ENCODE results near the gene EPGN. TPM values are rescaled to one million over a fixed set of nuclear protein-coding genes. Genes with fewer than 3 reads are reported as not detected.

Gene EPGN
- polyA plus RNA-seq, 2 of the 4 experiments (the other 2 are of a cell fraction) = not detected

GRCh38 chr4:74294681-74295080, 13.6 kb upstream of the EPGN start (continued):
- TF ChIP-seq HOXB13 (CRISPR knock-in tag; IDR thresholded peaks at IDR 0.05; ENCODE audit: low read depth) (no peak), MAX (IDR thresholded peaks at IDR 0.05) (no peak), BHLHE40 (IDR thresholded peaks at IDR 0.05; ENCODE audit: low read depth, low read length) (no peak), RFX5 (IDR thresholded peaks at IDR 0.05) (no peak), ZSCAN20 (CRISPR knock-in tag; IDR thresholded peaks at IDR 0.05) (no peak), ZC3H11A (IDR thresholded peaks at IDR 0.05) (no peak), EHMT2 (IDR thresholded peaks at IDR 0.05; ENCODE audit: low read depth) (no peak), MYC (IDR thresholded peaks at IDR 0.05; ENCODE audit: borderline replicate concordance, low read length) (no peak), TP53 (CRISPR knock-in tag; IDR thresholded peaks at IDR 0.05) (no peak), KDM1A (IDR thresholded peaks at IDR 0.05; ENCODE audit: low read depth) (no peak), KDM5A (IDR thresholded peaks at IDR 0.05) (no peak)

- ChIA-PET CTCF (no interaction called here), POLR2A (no interaction called here)
- DNase-seq (ENCODE audit: low read depth in 1 of 2, low spot score in 1 of 2) = no peak
- no peak for FAIRE-seq
- H3K9me3 ChIP-seq = no peaks in the 10 kb centered on the region
- H3K4me3 ChIP-seq = no peak overlapping the region
- H3K27ac ChIP-seq = no peak overlapping the region
- no peaks in the 10 kb centered on the region for H3K4me1 ChIP-seq
- 91% methylated on average over 1 of the region's 1 CpG for WGBS (ENCODE audit: missing lambda C conversion rate)
- no peak for ATAC-seq
- TF ChIP-seq POLR2A (IDR thresholded peaks at IDR 0.05; ENCODE audit: low read length) (no peak), GATA3 (IDR thresholded peaks at IDR 0.05; ENCODE audit: borderline replicate concordance) (no peak), TFCP2L1 (CRISPR knock-in tag; IDR thresholded peaks at IDR 0.05) (no peak), RFX5 (IDR thresholded peaks at IDR 0.05) (no peak), RCOR1 (IDR thresholded peaks at IDR 0.05; ENCODE audit: low read depth, low read length) (no peak), CHD4 (IDR thresholded peaks at IDR 0.05; ENCODE audit: borderline replicate concordance) (no peak)
- no peak overlapping the region for H3K4me2 ChIP-seq
These were observed 10.7 kb upstream of the EPGN start for GRCh38 chr4:74297539-74297938.

GRCh38 chr4:74304095-74304625, 4.1 kb upstream of the EPGN start:
- TF ChIP-seq FOXS1 (CRISPR knock-in tag; IDR thresholded peaks at IDR 0.05) (no peak), MAFK (IDR thresholded peaks at IDR 0.05; ENCODE audit: partially characterized antibody) (peak; percentile 8), TFCP2L1 (CRISPR knock-in tag; IDR thresholded peaks at IDR 0.05) (no peak), POLR2A (IDR thresholded peaks at IDR 0.05; ENCODE audit: low read length) (no peak)
- FAIRE-seq (no peak), ATAC-seq (no peak), DNase-seq (ENCODE audit: low read depth in 1 of 2, low spot score in 1 of 2) (no peak)
- WGBS (ENCODE audit: missing lambda C conversion rate) = 92% methylated on average over 4 of the region's 4 CpGs
- Histone ChIP-seq H3K4me3 (no peak overlapping the region), H3K4me2 (no peak overlapping the region), H3K9me3 (no peaks in the 10 kb centered on the region), H3K4me1 (no peaks in the 10 kb centered on the region), H3K27ac (no peak overlapping the region)
- ChIA-PET POLR2A (no interaction called here), CTCF (interaction anchor here (1.5 kb wide), 1 partner anchor 372 kb away, joined by 3 read pairs; no protein-coding TSS in a partner anchor)

- ATAC-seq = no peak
- no peak for DNase-seq (ENCODE audit: low read depth in 1 of 2, low spot score in 1 of 2)
- ChIA-PET POLR2A (no interaction called here), CTCF (interaction anchor here (1.0 to 1.7 kb wide), 3 partner anchors 15 to 116 kb away, joined by 3 to 5 read pairs (median 4); no protein-coding TSS in a partner anchor)
- Histone ChIP-seq H3K4me2 (no peak overlapping the region), H3K4me3 (no peak overlapping the region), H3K4me1 (no peaks in the 10 kb centered on the region), H3K9me3 (no peaks in the 10 kb centered on the region), H3K27ac (no peak overlapping the region)
- no peak for FAIRE-seq
- no peak for TF ChIP-seq RFX5 (IDR thresholded peaks at IDR 0.05)
- TF ChIP-seq KDM5A (IDR thresholded peaks at IDR 0.05) = no peak
- TF ChIP-seq CBX8 (IDR thresholded peaks at IDR 0.05) = no peak
- TF ChIP-seq EHMT2 (IDR thresholded peaks at IDR 0.05; ENCODE audit: low read depth) = no peak
- no peak for TF ChIP-seq RAD21 (conservative IDR thresholded peaks at IDR 0.05 in 1 of 2, IDR thresholded peaks at IDR 0.05 in 1 of 2)
- no peak for TF ChIP-seq JUNB (IDR thresholded peaks at IDR 0.05)
- no peak for TF ChIP-seq MAX (IDR thresholded peaks at IDR 0.05)
- no peak for TF ChIP-seq POLR2A (IDR thresholded peaks at IDR 0.05; ENCODE audit: low read length)
- TF ChIP-seq CHD2 (IDR thresholded peaks at IDR 0.05; ENCODE audit: low read length, partially characterized antibody) = no peak
- WGBS (ENCODE audit: missing lambda C conversion rate) = 80% methylated on average over 1 of the region's 1 CpG
These were observed 3.3 kb upstream of the EPGN start for GRCh38 chr4:74305000-74305399.
